ENCODE measurements around the gene DNPH1. TPM values are rescaled to one million over a fixed set of nuclear protein-coding genes. Genes with fewer than 3 reads are reported as not detected.

DNPH1 gene
- total RNA-seq, 2 donors from 2014 or later: 15.0 to 32.5 TPM

DNA sequence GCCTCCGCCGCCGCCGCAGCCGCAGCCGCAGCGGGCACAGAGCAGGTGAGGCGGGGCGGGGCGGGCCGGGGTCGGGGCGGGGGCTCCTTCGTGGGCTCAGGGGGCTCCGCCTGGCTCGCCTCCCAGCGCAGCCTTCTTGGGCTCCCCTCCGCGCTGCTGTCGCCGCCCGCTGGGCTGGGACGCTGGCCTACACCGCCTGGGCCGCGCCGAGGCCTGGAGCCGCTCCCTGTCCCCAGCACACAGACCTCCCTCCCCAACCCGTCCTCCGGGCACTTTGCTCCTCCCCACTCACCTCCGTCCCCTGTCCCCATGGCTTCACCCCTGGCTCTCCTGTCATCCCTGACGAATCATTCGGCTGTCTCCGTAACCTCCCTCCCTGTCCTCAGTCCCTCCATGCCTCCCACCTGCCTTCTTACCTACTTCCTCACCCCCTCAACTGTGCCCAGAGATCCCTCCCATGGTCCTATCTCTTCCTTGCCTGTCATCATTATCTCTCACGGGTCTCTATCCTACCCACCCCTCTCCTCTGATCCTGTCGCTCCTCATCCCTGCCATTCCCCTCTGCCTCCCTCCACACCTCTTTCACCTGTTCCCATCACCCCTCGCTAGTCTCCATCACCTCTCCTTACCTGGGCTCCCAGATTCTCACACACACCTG, 14.5 kb upstream of the DNPH1 start:
- ATAC-seq (no peak), DNase-seq (ENCODE audit: low spot score) (no peak)
- peaks cover 10 to 29% of the 10 kb centered on the region in 2 donors for H3K27me3 Mint-ChIP-seq
- no peak overlapping the region for H3K4me3 Mint-ChIP-seq
- no peaks in the 10 kb centered on the region for H3K36me3 Mint-ChIP-seq
- no peak overlapping the region for H3K27ac Mint-ChIP-seq
- H3K4me1 Mint-ChIP-seq (ENCODE audit: low read depth in 2 of 2): peaks cover 10 to 15% of the 10 kb centered on the region in 2 donors
- H3K9me3 Mint-ChIP-seq: no peaks in the 10 kb centered on the region

DNA sequence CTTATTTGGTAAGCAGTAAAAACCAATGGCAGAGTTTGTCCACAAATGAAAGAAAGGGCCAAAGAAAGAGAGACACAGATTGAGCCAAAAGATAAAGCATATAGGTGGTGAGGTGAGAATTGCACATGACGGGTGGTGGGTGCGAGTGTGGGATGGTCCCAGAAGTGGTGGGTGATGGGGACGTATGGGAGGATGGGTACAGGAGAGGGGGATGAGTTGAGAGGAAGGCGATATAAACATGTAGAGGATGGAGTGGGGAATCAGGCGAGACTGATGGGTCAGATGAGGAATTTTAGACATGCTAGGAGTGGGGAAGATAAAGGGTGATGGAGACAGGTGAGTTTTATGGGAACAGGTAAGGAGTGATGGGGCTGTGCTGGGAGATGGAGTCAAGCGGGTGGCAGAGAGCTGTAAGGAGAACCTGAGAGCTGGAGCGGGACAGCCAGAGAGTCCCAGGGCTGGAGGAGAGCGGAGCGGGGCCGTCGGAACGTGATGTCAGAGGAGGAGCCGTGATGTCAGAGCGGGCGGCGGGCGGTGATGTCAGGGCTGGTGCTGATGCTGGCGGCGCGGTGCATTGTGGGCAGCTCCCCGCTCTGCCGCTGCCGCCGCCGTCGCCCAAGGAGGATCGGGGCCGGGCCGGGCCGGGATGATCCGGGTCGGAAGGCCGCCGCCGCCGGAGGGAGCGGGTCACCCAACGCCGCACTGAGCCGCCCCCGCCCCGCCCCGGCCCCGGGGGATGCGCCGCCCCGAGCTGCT, 13.8 kb upstream of the DNPH1 start, which contains the start of gene TTBK1:
TSS of gene TTBK1 (plus strand) at position 574 of the 756 bp plus-strand sequence. CDS start 3,180 bp downstream, outside the sequence.
- no peaks in the 10 kb centered on the region for H3K9me3 Mint-ChIP-seq
- peaks cover 14 to 31% of the 10 kb centered on the region in 2 donors for H3K27me3 Mint-ChIP-seq
- no peak within 1 kb of the TSS for H3K4me3 Mint-ChIP-seq
- peaks cover 10 to 15% of the 10 kb centered on the region in 2 donors for H3K4me1 Mint-ChIP-seq (ENCODE audit: low read depth in 2 of 2)
- ATAC-seq (no peak), DNase-seq (ENCODE audit: low spot score) (no peak)
- H3K36me3 Mint-ChIP-seq: no peaks in the 10 kb centered on the region
- H3K27ac Mint-ChIP-seq: no peak within 1 kb of the TSS

DNA sequence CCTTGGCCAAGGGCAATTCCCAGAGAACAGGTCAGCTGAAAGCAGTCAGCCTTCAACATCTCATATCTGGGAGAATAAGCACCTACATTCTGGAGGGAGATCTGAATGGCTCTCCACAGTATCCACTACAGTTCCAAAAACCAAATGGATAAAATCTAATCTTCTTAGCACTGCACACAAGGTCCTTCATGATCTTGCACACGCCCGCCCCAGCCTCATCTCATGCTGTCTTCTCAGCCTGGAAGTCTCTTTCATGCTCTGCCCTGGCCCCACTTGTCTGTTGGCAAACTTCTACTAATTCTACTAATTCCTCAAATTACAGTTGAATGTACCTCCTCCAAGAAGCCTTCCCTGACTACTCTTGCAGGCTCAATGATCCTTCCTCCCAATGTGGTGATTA, 12.2 kb upstream of the DNPH1 start:
- H3K27me3 Mint-ChIP-seq: peaks cover 19 to 35% of the 10 kb centered on the region in 2 donors
- H3K27ac Mint-ChIP-seq: no peak overlapping the region
- no peaks in the 10 kb centered on the region for H3K9me3 Mint-ChIP-seq
- ATAC-seq (no peak), DNase-seq (ENCODE audit: low spot score) (no peak)
- H3K4me1 Mint-ChIP-seq (ENCODE audit: low read depth in 2 of 2): peaks cover 0 to 4% of the 10 kb centered on the region in 2 donors
- no peaks in the 10 kb centered on the region for H3K36me3 Mint-ChIP-seq
- no peak overlapping the region for H3K4me3 Mint-ChIP-seq

GRCh38 chr6:43240950-43241349, 11.7 kb upstream of the DNPH1 start:
- Mint-ChIP-seq H3K9me3 (no peaks in the 10 kb centered on the region), H3K36me3 (no peaks in the 10 kb centered on the region), H3K4me1 (ENCODE audit: low read depth in 2 of 2) (no peaks in the 10 kb centered on the region), H3K27me3 (peaks cover 24 to 34% of the 10 kb centered on the region in 2 donors), H3K27ac (no peak overlapping the region), H3K4me3 (no peak overlapping the region)
- ATAC-seq (no peak), DNase-seq (ENCODE audit: low spot score) (no peak)

DNA sequence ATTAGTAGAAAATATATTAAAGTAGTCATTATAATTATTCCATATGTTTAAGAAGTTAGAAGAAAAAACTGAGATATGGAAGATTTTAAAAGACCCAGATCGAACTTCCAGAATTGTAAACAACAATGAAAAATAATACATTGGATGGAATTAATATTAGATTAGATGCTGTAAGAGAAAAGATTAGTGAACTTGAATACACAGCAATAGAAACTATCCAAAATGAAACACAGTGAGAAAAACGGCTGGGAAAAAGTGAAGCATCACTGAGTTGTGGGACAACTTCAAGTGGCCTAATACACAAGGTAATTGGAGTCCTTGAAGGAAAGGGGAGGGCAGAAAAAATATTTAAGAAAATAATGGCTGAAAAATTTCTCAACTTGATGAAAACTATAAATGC, 9.8 kb upstream of the DNPH1 start:
- peaks cover 26 to 36% of the 10 kb centered on the region in 2 donors for H3K27me3 Mint-ChIP-seq
- H3K27ac Mint-ChIP-seq: no peak overlapping the region
- ATAC-seq (no peak), DNase-seq (ENCODE audit: low spot score) (no peak)
- H3K4me3 Mint-ChIP-seq: no peak overlapping the region
- H3K9me3 Mint-ChIP-seq: no peaks in the 10 kb centered on the region
- no peaks in the 10 kb centered on the region for H3K36me3 Mint-ChIP-seq
- no peaks in the 10 kb centered on the region for H3K4me1 Mint-ChIP-seq (ENCODE audit: low read depth in 2 of 2)

GRCh38 chr6:43235841-43236240, 6.6 kb upstream of the DNPH1 start:
- peaks cover 38 to 40% of the 10 kb centered on the region in 2 donors for H3K27me3 Mint-ChIP-seq
- no peaks in the 10 kb centered on the region for H3K36me3 Mint-ChIP-seq
- ATAC-seq (no peak), DNase-seq (ENCODE audit: low spot score) (no peak)
- no peak overlapping the region for H3K4me3 Mint-ChIP-seq
- no peak overlapping the region for H3K27ac Mint-ChIP-seq
- H3K4me1 Mint-ChIP-seq (ENCODE audit: low read depth in 2 of 2): peaks cover 0 to 6% of the 10 kb centered on the region in 2 donors
- H3K9me3 Mint-ChIP-seq: no peaks in the 10 kb centered on the region

GRCh38 chr6:43231735-43232450, 2.6 kb upstream of the DNPH1 start:
- Mint-ChIP-seq H3K36me3 (no peaks in the 10 kb centered on the region), H3K9me3 (no peaks in the 10 kb centered on the region), H3K4me1 (ENCODE audit: low read depth in 2 of 2) (peaks cover 8 to 11% of the 10 kb centered on the region in 2 donors), H3K27me3 (peaks cover 19 to 21% of the 10 kb centered on the region in 2 donors), H3K27ac (no peak overlapping the region), H3K4me3 (peak overlapping the region; percentile 16)
- no peak for DNase-seq (ENCODE audit: low spot score)
- ATAC-seq: no peak

DNA sequence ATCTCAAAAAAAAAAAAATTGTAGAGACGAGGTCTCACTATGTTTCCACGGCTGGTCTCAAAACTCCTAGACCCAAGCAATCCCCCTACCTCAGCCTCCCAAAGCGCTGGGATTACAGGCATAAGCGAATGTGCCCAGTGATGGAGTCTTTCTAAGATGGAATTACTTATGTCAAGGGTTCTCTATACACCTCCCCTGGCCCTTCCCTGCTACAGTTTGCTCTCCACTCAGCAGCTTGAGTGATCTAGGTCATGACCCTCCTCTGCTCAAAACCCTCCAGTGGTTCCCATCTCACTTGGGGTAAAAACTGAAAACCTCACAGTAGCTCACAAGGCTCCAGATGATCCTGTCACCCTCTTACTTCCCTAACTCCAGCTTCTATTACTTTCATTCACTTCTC, 1.8 kb upstream of the DNPH1 start:
- Mint-ChIP-seq H3K9me3 (no peaks in the 10 kb centered on the region), H3K27me3 (peaks cover 15% of the 10 kb centered on the region in 2 donors), H3K27ac (no peak overlapping the region), H3K4me1 (ENCODE audit: low read depth in 2 of 2) (peaks cover 8 to 11% of the 10 kb centered on the region in 2 donors), H3K4me3 (peak overlapping the region; percentile 16), H3K36me3 (no peaks in the 10 kb centered on the region)
- ATAC-seq (no peak), DNase-seq (ENCODE audit: low spot score) (no peak)

DNA sequence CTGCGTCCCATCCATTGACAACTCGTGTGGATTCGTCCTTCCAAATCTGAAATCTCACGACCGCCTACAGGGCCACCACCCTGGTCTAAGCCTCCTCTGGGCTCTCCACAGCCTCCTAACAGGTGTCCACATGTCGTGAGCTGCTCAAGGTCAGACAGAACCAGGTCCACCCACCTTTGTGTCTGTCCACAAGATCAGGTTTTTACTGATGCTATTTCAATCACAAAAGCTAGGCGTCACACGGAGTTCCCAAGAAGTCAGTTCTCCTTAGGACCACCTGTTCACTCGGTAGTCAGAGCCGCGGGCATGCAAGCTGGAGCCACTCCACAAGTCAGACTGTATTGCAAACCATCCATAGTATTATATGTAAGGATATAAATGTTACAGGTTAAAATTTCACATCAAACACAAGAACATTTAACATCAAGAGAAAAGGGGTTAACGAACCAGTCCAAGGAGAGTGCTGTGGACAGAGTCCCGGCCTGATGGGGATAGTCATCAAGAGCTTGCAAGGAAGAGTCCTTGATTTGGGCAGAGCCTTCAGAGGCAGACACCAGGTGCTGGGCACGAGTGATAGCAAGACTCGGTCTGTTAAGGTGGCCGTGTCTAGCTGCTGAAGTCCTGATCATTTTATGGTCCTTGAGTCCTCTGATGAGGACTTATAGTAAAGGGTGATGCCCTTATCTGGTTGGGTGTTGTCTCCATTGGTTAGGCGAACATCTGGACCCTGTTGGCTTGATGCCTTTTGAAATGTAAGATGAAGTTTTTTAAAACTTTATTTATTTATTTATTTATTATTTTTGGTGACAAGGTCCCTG, 731 bp upstream of the DNPH1 start:
- DNase-seq (ENCODE audit: low spot score) (no peak), ATAC-seq (no peak)
- Mint-ChIP-seq H3K4me1 (ENCODE audit: low read depth in 2 of 2) (peaks cover 11 to 13% of the 10 kb centered on the region in 2 donors), H3K27ac (peak overlapping the region; percentile 22 to 52), H3K9me3 (no peaks in the 10 kb centered on the region), H3K36me3 (no peaks in the 10 kb centered on the region), H3K4me3 (peak overlapping the region; percentile 73), H3K27me3 (peaks cover 13% of the 10 kb centered on the region in 2 donors)

DNA sequence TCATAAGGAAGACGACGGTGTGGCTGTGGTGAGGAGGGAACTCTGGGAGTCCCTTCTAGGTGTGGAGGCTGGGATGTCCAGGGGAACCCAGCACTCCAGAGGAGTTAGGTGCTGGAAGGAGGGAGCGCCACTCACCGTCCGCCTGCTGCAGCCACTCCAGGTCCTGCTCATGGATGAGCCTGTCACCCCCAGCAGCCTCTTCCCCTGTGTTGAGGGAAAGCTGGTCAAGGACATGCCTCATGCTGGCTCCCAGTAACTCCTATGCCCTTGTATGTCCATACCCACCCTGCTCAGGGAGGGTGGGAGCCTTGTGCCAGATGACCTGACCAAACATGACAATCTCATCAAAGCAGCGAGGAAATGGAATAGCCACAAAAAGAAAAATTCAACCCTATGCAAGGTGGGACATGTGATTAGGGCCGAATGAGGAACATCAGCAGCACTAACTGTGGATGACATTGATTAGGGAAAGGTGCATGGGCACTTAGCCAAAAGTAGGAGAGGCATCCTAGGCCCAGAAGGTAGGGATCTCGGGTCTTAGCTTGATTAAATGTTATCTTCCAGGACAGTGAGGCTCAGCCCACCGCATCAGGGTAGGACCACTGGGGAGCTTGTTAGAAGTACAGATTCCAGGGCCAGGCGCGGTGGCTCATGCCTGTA, 3.0 kb downstream of the DNPH1 start:
- Mint-ChIP-seq H3K27ac (no peak overlapping the region), H3K4me3 (no peak overlapping the region), H3K27me3 (peaks cover under 1 to 3% of the 10 kb centered on the region in 2 donors), H3K9me3 (no peaks in the 10 kb centered on the region), H3K4me1 (ENCODE audit: low read depth in 2 of 2) (peaks cover 16 to 24% of the 10 kb centered on the region in 2 donors), H3K36me3 (no peaks in the 10 kb centered on the region)
- DNase-seq (ENCODE audit: low spot score) (no peak), ATAC-seq (no peak)

- Mint-ChIP-seq H3K4me3 (no peak overlapping the region), H3K27me3 (no peaks in the 10 kb centered on the region)
- no peak for DNase-seq (ENCODE audit: low spot score)
Observed at GRCh38 chr6:43223175-43223574, 6.1 kb downstream of the DNPH1 start.

DNA sequence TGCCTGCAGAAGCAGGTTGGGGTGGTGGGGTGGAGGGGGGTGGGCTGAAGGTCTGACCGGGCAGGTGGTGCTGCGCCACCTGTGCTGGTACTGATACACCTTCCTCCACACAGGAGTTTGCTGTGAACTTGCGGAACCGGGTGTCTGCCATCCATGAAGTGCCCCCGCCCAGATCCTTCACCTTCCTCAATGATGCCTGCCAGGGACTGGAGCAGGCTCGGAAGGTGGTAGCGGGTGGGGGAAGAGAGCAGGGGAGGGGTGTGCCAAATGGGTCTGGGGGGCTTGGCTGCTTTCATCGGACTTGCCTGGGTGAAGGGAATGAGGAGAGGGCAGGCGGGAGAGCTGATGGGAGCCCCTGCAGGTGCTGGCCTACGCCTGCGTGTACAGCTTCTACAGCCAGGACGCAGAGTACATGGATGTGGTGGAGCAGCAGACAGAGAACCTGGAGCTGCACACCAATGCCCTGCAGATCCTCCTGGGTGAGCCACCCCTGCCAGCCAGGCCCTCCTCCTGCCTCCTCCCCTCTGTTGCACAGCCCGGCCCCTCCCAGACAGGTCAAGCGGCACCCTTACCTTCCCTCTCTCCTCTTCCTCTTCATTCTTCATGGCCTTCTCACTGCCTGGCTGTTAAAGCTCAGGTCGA, 6.7 kb downstream of the DNPH1 start:
- no peak for ATAC-seq
- DNase-seq (ENCODE audit: low spot score): no peak
- Mint-ChIP-seq H3K4me1 (ENCODE audit: low read depth in 2 of 2) (peaks cover 9 to 16% of the 10 kb centered on the region in 2 donors), H3K4me3 (no peak overlapping the region), H3K9me3 (no peaks in the 10 kb centered on the region), H3K27me3 (no peaks in the 10 kb centered on the region), H3K36me3 (peaks cover 7% of the 10 kb centered on the region), H3K27ac (peak overlapping the region in 1 of 2 donors; percentile 5)

More at GRCh38 chr6:43223175-43223574, 6.1 kb downstream of the DNPH1 start:
- Mint-ChIP-seq H3K27ac (peak overlapping the region in 1 of 2 donors; percentile 5), H3K36me3 (peaks cover 7% of the 10 kb centered on the region), H3K9me3 (no peaks in the 10 kb centered on the region), H3K4me1 (ENCODE audit: low read depth in 2 of 2) (peaks cover 9 to 16% of the 10 kb centered on the region in 2 donors)
- ATAC-seq: no peak
